Calu3 (cell line): ENCODE data around the gene TMBIM4. TPM values are rescaled to one million over a fixed set of nuclear protein-coding genes. Genes with fewer than 3 reads are reported as not detected.

Source experiments
- BruUV-seq: library from RNA; stranded (reverse); fragments of 400-500 nt; replicated peaks from 2 replicates; lab custom pipeline; 2021; lab: Mats Ljungman, UMichigan
- CTCF ChIA-PET: fragments of 300-600 bp; sonication (Branson Sonifier 250); formaldehyde crosslinking; loops from one replicate; lab custom pipeline; 2022; ENCODE audit warnings: antibody characterized with exemption; lab: Charles Lee
- DNase-seq: peaks from one replicate; pipeline ENCODE4 v3.0.0; 2022
- H3K27ac Mint-ChIP-seq: one replicate; pipeline ENCODE4 v1.8.0; 2022; ENCODE audit warnings: mixed read lengths; ENCODE audit not compliant: unreplicated experiment
- H3K27me3 Mint-ChIP-seq: one replicate; pipeline ENCODE4 v1.8.0; 2022; ENCODE audit warnings: mixed read lengths; ENCODE audit not compliant: unreplicated experiment
- H3K36me3 Mint-ChIP-seq: one replicate; pipeline ENCODE4 v1.8.0; 2022; ENCODE audit warnings: mild to moderate bottlenecking, moderate library complexity, mixed read lengths; ENCODE audit not compliant: insufficient read depth, unreplicated experiment
- H3K4me1 Mint-ChIP-seq: one replicate; pipeline ENCODE4 v1.8.0; 2022; ENCODE audit warnings: mild to moderate bottlenecking, low read depth, mixed read lengths; ENCODE audit not compliant: unreplicated experiment
- H3K4me3 Mint-ChIP-seq: one replicate; pipeline ENCODE4 v1.8.0; 2022; ENCODE audit warnings: mild to moderate bottlenecking, low read depth, moderate library complexity, mixed read lengths; ENCODE audit not compliant: unreplicated experiment
- H3K9me3 Mint-ChIP-seq: one replicate; pipeline ENCODE4 v1.8.0; 2022; ENCODE audit warnings: low read depth, mixed read lengths; ENCODE audit not compliant: unreplicated experiment
- CTCF ChIP-seq: fragments of 200-600 bp; IDR thresholded peaks from one replicate; pipeline ENCODE4 v1.8.0; 2022; ENCODE audit warnings: antibody characterized with exemption; ENCODE audit not compliant: unreplicated experiment
- intact Hi-C: fragments of 100-400 bp; cut with micrococcal nuclease; formaldehyde crosslinking; loops from one replicate; pipeline ENCODE4 v1.10.0; 2022; ENCODE audit not compliant: unreplicated experiment
- total RNA-seq: library from RNA; stranded (reverse); gene quantifications from 2 replicates; pipeline ENCODE4 v1.2.3, GENCODE V29; 2022

The TMBIM4 gene
- total RNA-seq, 1 experiment from 2014 or later, result 77.1 TPM

DNA sequence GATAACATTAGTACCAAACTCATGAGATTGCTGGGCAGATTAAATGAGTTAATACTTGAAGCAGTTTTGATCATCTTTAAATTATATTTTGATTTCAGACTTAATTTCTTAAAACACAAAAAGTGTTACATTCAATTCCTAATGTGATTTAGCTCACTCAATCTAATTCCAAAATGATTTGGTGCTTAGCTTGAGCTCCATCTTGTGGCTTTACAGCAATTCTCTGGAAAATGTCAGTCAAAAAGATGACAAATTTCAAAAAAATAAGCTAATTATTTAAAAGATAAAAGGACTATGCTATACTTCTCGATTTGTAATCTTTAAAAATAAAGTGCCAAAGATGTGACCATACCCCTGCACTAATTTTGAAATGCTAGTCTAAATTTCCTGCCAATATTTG lies 49.3 kb downstream of the TMBIM4 start:
- Mint-ChIP-seq H3K4me1 (no peaks in the 10 kb centered on the region), H3K36me3 (peaks cover 13% of the 10 kb centered on the region), H3K27ac (no peak overlapping the region), H3K27me3 (no peaks in the 10 kb centered on the region), H3K4me3 (no peak overlapping the region), H3K9me3 (no peaks in the 10 kb centered on the region)
- no peak for TF ChIP-seq CTCF
- no TSS peak for BruUV-seq
- DNase-seq, result no peak
- intact Hi-C loops, result no loop called here
- CTCF ChIA-PET, result interaction anchor here (0.9 kb wide), 1 partner anchor 11 kb away, joined by 5 read pairs; no protein-coding TSS in a partner anchor

- peaks cover 7% of the 10 kb centered on the region for H3K36me3 Mint-ChIP-seq
- TF ChIP-seq CTCF, result no peak
- no peak overlapping the region for H3K4me3 Mint-ChIP-seq
- intact Hi-C loops, result no loop called here
- DNase-seq, result no peak
- no peak overlapping the region for H3K27ac Mint-ChIP-seq
- H3K4me1 Mint-ChIP-seq, result no peaks in the 10 kb centered on the region
- no peaks in the 10 kb centered on the region for H3K27me3 Mint-ChIP-seq
- no TSS peak for BruUV-seq
- no peaks in the 10 kb centered on the region for H3K9me3 Mint-ChIP-seq
- CTCF ChIA-PET, result no interaction called here
These were observed 49.9 kb downstream of the TMBIM4 start for GRCh38 chr12:66119870-66120241.

DNA sequence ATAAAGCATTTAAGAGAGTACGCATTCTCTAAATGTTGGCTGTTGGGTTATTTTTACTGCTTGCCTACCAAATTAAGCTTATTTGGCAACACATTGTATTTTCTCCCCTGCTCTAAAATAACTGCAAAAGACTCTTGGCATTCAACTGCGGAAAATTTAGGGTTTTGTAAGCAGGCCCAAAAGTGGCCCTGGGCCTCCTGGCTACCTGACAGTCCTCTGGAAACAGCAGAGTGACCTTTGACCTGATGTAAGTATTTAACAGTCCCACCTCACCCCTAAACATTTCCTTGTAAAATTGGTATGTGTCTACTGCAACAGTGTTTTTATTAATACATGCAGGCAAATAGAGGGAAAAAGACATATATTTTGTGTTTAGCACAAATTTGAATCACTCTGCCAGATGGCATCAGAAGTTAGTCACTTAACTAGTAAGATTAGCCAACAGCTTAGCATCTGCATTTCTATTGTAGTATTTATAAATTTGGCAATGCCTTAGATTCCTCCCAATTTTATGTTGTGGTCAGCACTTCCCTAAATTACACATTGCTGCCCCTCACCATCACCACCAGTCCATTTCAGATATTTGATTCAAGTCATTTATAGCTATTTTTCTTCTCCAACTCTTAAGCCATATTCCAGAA lies 50.4 kb downstream of the TMBIM4 start:
- Mint-ChIP-seq H3K27ac (no peak overlapping the region), H3K4me1 (no peaks in the 10 kb centered on the region), H3K27me3 (no peaks in the 10 kb centered on the region), H3K4me3 (no peak overlapping the region), H3K9me3 (no peaks in the 10 kb centered on the region), H3K36me3 (peaks cover 5% of the 10 kb centered on the region)
- CTCF ChIA-PET, result interaction anchor here (0.6 kb wide), 1 partner anchor 22 kb away, joined by 3 read pairs; no protein-coding TSS in a partner anchor
- intact Hi-C loops, result no loop called here
- no peak for DNase-seq
- TF ChIP-seq CTCF, result no peak
- BruUV-seq, result no TSS peak

- TF ChIP-seq CTCF, result no peak
- no peak for DNase-seq
- no peaks in the 10 kb centered on the region for H3K36me3 Mint-ChIP-seq
- CTCF ChIA-PET, result interaction anchor here (0.6 kb wide), 2 partner anchors 227 to 1264 kb away, joined by 3 to 4 read pairs; no protein-coding TSS in a partner anchor
- no peaks in the 10 kb centered on the region for H3K9me3 Mint-ChIP-seq
- H3K27ac Mint-ChIP-seq, result no peak overlapping the region
- no peaks in the 10 kb centered on the region for H3K27me3 Mint-ChIP-seq
- H3K4me3 Mint-ChIP-seq, result no peak overlapping the region
- H3K4me1 Mint-ChIP-seq, result no peaks in the 10 kb centered on the region
- intact Hi-C loops, result no loop called here
- BruUV-seq, result no TSS peak
These were observed 51.4 kb downstream of the TMBIM4 start for GRCh38 chr12:66118240-66118891.
